C4-2B (cell line): ENCODE measurements around the gene KIAA1549.
"Not testable (repeated sequence)": the region's sequence is repeated elsewhere in the genome, so short reads cannot be mapped to it uniquely, and the experiment has no call there.

Source experiments
- ZFX ChIP-seq: fragments of 450-650 bp; IDR thresholded peaks from 2 replicates; pipeline ENCODE4 v1.6.1; 2017
- TF ChIP-seq, protein P1 (sequence below): fragments of 450-650 bp; conservative IDR thresholded peaks from 2 replicates; pipeline ENCODE4 v1.5.1; 2017; ENCODE audit warnings: mild to moderate bottlenecking

GRCh38 chr7:138797046-138797445 lies 184.1 kb downstream of the KIAA1549 start:
- TF ChIP-seq, protein P1, sequence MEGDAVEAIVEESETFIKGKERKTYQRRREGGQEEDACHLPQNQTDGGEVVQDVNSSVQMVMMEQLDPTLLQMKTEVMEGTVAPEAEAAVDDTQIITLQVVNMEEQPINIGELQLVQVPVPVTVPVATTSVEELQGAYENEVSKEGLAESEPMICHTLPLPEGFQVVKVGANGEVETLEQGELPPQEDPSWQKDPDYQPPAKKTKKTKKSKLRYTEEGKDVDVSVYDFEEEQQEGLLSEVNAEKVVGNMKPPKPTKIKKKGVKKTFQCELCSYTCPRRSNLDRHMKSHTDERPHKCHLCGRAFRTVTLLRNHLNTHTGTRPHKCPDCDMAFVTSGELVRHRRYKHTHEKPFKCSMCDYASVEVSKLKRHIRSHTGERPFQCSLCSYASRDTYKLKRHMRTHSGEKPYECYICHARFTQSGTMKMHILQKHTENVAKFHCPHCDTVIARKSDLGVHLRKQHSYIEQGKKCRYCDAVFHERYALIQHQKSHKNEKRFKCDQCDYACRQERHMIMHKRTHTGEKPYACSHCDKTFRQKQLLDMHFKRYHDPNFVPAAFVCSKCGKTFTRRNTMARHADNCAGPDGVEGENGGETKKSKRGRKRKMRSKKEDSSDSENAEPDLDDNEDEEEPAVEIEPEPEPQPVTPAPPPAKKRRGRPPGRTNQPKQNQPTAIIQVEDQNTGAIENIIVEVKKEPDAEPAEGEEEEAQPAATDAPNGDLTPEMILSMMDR: not testable (repeated sequence)
- not testable (repeated sequence) for TF ChIP-seq ZFX
